GM13977 (cell line): ENCODE data around the gene KCNG2.

ENCODE experiments used
- DNase-seq: peaks from one replicate; pipeline ENCODE4 v3.0.0; 2012; ENCODE audit warnings: low spot score
- CTCF ChIP-seq: IDR thresholded peaks from 2 replicates; pipeline ENCODE4 v1.5.1; 2012; ENCODE audit warnings: mild to moderate bottlenecking, control low read depth; ENCODE audit not compliant: insufficient read depth; ENCODE audit errors: extremely low read depth, missing control alignments
- in situ Hi-C: fragments of 300-500 bp; cut with MboI; formaldehyde crosslinking; loops from one replicate; pipeline ENCODE4 v1.12.0; 2022; ENCODE audit warnings: low sequenced_read_pairs, low pct_unique_long_range_greater_than_20kb, mixed read lengths, inconsistent platforms; ENCODE audit not compliant: unreplicated experiment

KCNG2 gene

DNA sequence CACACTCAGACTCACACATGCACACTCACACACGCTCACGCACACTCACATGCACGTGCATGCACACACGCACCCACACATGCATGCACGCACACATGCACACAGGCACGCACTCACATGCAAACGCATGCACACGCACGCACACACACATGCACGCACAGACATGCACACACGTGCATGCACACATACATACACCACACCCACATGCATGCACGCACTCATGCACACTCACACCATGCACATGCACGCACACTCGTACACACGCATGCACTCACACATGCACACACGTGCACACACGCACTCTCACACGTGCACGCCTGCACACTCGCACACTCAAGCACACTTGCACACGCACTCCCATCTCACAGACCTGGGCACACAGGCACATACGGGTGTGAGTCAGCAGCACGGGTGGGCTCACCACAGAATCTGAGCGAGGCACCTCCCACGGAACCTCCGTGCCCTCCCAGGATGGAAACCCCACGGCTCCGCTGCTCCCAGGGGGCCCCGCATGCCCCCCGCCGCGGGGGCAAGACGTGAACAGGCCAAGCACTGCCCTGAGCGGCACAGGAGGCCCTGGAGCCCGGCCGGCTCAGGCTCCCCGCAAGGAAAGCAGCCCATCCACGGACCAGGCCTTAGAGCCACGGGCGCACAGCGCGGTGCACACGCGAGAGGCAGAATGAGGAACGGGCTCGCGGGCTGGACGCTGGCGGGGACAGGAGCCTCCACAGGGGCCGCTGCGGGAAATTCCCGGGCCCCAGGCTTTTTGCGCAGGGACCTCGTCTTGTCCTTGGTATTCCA, 8.4 kb upstream of the KCNG2 start:
- no peak for TF ChIP-seq CTCF
- in situ Hi-C loops: no loop called here
- no peak for DNase-seq

DNA sequence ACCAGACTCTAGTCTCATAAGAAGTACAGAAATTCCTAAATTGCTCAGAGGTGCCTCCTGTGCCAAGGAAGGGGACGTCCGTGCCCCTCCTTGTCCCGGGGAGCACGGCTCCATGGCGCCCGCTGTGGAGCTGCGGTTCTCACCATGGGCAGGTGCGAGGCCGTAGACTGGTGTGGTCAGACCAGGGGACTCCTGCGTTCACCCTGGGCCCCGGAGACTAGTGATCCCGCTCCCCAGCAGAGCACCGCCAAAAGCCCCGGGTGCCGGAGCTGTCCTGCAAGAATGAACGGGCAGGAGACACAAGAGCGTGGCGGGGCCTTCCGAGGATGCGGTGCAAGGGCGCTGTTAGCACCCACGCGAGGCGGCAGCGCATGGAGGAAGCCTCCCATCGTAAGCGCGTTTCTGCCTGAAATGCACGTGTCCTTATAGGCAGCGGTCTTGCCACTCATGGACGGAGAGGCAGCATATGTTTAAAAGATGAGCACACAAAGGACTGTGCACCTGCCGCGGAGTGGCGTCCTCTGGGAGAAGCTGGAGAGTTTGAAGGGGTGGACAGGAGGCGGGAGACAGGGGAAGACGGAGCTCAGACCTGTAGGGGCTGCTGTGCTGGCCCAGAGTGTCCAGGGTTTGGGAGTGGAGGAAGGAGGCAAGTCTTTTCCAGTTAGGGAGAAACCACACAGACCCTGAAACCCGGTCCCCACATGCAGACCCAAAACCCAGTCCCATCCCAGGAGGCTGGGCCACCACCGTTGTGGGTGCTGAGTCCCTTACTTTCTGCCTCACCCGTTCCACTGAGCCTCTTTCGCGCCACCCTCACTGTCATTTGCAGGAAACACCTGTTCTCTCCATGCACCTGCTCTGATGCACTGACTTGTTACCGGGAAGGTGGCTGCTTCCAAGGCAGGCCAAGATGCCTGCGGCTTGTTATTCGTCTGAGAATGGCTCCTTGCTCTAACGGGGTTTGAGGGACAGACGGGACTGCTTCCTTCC, 7.5 kb upstream of the KCNG2 start:
- DNase-seq: no peak
- in situ Hi-C loops: no loop called here
- TF ChIP-seq CTCF: no peak

- no peak for TF ChIP-seq CTCF
- no peak for DNase-seq
- in situ Hi-C loops: no loop called here
These were observed 6.5 kb upstream of the KCNG2 start for GRCh38 chr18:79790996-79791972.

DNA sequence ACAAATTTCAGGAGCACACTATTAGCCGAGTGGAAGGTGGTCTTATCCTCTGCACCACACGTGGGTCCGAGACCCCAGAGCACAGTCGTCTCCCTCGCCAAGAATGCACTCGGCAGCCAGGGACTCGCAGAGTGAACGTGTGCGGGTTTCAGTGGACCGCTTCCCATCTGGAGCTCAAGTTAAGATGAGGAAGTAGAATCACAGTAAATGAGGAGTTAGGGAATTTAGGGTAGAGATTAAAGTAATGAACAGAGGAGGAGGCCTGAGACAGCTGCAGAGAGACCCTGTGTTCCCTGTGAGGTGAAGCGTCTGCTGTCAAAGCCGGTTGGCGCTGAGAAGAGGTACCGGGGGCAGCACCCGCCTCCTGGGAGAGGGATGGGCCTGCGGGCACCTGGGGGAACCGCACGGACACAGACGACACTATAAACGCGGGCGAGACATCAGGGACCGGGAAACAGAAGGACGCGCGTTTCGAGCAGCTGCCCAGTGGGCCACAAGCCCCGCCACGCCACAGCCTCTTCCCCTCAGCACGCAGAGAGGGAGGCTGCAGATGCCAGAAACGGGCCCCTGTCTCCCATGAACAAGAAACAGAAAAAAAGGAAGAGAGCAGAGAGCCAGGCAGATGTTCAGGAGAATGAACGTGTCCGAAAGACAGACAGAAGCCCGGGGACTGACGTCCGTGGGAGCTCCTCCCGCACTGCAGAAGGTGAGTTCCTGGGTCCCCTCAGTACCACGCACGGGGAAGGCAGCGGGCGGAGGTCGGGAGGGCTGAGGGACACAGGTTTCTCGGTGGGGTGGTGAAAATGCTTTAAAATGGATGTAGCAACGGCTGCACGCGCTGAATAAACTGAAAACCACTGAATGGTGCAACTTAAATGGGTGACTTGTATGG, 5.4 kb upstream of the KCNG2 start:
- no peak for DNase-seq
- in situ Hi-C loops: no loop called here
- TF ChIP-seq CTCF: no peak

DNA sequence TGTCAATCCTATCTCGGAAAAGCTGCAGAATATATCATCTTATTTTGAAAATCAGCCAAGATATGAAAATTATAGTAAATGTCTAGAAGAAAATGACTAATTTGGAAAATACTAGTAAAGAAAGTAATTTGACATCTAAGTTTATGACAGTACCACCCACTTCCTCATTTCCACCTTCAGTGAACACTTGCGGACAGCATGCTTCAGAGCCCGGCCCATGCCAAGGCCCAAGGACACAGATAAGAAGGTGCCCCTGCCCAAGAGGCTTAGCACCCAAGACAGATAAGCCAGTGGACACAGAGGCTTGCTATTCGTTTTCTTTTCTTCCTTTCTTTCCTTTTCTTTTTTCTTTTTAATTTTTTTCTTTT, 4.8 kb upstream of the KCNG2 start:
- no peak for DNase-seq
- in situ Hi-C loops: no loop called here
- TF ChIP-seq CTCF: no peak
